PC-9 (cell line): ENCODE measurements around the gene GALNT10.

Experiments
- EZH2 ChIP-seq: fragments of 200-600 bp; sonication (generic); IDR thresholded peaks from 2 replicates; pipeline ENCODE4 v1.8.0; 2017; ENCODE audit warnings: antibody characterized with exemption, low read depth
- TF ChIP-seq, protein P1 (sequence below): fragments of 200-600 bp; sonication (generic); conservative IDR thresholded peaks from 2 replicates; pipeline ENCODE4 v1.6.1; 2017; ENCODE audit warnings: mixed run types, antibody characterized with exemption, mild to moderate bottlenecking, moderate library complexity

GRCh38 chr5:154278908-154279307 lies 88.4 kb downstream of the GALNT10 start:
- TF ChIP-seq, protein P1, sequence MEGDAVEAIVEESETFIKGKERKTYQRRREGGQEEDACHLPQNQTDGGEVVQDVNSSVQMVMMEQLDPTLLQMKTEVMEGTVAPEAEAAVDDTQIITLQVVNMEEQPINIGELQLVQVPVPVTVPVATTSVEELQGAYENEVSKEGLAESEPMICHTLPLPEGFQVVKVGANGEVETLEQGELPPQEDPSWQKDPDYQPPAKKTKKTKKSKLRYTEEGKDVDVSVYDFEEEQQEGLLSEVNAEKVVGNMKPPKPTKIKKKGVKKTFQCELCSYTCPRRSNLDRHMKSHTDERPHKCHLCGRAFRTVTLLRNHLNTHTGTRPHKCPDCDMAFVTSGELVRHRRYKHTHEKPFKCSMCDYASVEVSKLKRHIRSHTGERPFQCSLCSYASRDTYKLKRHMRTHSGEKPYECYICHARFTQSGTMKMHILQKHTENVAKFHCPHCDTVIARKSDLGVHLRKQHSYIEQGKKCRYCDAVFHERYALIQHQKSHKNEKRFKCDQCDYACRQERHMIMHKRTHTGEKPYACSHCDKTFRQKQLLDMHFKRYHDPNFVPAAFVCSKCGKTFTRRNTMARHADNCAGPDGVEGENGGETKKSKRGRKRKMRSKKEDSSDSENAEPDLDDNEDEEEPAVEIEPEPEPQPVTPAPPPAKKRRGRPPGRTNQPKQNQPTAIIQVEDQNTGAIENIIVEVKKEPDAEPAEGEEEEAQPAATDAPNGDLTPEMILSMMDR, result no peak
- TF ChIP-seq EZH2, result no peak
